ENCODE measurements around the gene HP1BP3.

Gene HP1BP3

DNA sequence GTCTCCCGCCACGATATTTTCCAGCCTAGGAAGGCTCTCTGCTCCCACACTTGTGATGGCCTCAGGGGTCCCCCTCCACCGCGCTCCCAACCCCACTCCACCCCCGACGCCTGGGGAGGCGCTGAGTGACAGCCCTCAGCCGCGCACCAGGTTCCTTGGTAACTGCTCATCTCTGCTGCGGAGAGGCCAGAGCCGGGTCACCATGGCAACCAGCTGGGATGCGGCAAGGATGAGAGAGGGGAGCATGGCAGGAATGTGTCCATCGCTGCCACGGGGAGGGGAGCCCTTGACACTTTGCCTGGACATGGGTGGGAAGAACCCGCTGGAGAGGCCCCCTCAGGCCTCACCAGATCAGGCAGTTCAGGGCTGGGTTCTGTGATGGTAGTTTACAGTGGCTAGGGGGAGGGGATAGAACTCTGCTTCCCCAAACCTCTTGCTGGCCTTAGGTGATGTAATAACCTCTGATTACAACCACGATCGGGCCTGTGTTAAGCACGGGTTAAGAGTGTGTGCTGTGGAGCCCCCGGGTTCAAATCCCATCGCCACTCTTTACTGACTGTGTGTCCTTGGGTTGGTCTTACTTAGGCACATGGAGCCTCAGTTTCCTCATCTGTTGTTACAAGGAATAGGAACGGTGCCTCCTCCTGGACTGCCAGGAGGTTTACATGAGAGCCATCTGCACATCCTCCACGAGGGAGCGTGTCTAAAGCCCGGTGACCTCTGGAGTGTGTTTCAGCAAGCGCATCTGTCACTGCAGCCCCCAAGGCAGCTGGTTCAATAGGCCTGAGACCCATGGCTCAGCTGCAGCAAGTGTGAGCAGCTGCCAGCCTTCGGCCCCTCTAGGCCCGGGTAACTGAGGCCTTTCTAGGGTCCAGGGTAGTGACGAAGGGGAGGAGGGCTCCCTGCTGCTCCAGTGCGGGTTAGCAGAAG, 75.6 kb downstream of the HP1BP3 start:
- DNase-seq (ENCODE audit: low read depth), result no peak

DNA sequence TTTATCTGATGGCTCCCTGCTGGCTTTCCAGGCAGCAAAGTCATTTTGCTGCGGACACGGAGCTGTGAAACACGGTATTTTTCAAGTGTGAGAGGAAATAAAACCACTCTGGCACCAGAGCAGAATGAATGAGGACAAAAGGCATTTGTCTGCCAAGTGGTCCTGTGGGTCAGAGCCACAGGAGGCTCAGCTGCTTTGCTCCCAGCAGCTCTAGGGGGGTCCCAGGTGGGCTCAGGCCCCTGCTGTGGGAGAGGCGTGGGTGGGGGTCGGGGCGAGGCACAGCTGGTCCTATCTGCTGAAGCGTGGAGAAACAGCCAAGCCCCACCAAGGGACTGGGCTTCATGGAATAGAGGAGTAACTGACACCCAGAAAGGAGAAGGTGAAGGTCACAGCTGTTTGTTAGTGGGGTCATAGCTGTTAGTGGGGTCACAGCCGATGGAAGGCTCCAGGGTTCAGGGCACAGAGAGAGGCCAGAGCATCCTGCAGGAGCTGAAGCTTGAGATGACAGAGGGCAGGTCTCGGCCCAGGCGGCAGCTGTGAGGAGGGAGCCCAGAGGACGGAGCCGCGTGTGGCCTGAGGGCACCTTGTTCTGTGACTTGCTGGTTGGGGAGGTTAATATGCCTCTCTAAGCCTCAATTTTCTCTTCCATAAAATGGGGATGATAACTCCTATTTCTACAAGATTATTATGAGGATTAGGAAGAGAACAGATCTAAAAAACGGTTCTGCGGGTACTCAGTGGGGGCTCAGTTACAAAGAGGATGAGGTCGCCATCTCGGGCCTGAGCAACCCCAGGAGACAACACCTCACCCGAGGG, 76.4 kb downstream of the HP1BP3 start:
- DNase-seq (ENCODE audit: low read depth), result no peak

DNA sequence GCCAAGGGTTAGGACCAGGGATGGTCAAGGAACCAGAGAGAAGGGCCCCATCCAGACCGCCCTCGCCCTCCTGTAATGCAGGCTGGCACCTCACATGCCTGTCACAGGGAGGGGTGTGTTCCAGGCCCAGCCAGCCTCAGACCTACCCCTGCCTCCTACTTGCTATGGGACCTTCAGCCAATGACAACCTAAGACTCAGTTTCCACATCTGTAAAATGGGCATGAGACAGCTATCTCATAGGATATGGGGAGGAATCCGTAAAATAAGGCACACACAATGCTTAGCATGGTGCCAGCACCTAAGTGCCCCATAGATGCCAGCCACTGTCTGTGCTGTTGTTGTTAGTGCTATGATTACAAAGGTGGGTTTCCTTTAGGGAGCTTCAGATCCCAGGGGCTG, 77.2 kb downstream of the HP1BP3 start:
- DNase-seq (ENCODE audit: low read depth), result no peak

DNA sequence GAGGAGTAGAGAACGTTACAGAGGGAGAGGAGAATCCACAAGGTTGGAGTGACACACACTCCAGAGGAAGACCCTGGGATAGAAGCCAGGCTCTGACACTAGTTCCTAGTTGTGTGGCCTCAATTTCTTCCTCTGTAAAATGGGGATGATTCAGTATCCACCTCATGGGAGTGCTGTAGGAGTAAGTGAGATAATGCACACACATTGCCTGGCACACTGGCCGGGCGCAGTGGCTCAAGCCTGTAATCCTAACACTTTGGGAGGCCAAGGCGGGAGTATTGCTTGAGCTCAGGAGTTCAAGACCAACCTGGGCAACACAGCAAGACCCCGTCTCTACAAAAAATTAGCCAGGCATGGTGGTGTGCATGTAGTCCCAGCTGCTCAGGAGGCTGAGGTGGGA, 78.2 kb downstream of the HP1BP3 start:
- no peak for DNase-seq (ENCODE audit: low read depth)

DNA sequence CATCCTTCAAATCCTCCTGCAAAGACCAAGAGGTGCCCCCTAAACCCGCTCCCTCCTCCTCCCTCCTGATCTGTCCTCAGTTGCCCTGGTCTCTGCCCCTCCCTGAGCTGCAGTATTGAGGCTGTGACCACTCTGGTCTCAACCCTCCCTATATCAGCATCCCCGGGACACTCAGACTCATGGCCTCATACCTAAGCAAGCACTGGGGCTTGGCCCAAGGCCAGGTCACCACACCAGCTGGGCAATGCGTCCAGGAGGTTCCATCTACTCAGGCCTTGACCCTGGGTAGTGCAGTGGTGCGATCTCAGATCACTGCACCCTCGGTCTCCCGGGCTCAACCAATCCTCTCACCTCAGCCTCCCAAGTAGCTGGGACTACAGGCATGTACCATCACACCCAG, 79.0 kb downstream of the HP1BP3 start:
- DNase-seq (ENCODE audit: low read depth), result no peak

DNA sequence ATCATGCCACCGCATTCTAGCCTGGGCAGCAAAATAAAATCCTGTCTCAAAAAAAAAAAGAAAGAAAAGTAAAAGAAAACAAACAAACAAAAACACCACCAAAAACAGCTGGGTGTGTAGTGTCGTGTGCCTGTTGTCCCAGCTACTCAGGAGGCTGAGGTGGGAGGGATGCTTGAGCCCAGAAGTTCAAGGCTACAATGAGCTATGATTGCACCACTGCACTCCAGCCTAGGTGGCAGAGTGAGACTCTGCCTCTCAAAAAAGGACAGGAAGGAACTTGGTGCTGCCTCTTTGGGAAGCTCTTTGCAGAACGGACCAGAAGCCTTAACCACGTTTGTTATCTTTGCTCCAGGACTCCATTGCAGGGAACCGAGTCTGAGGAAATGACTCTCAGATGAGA, 80.3 kb downstream of the HP1BP3 start:
- DNase-seq (ENCODE audit: low read depth), result no peak

DNA sequence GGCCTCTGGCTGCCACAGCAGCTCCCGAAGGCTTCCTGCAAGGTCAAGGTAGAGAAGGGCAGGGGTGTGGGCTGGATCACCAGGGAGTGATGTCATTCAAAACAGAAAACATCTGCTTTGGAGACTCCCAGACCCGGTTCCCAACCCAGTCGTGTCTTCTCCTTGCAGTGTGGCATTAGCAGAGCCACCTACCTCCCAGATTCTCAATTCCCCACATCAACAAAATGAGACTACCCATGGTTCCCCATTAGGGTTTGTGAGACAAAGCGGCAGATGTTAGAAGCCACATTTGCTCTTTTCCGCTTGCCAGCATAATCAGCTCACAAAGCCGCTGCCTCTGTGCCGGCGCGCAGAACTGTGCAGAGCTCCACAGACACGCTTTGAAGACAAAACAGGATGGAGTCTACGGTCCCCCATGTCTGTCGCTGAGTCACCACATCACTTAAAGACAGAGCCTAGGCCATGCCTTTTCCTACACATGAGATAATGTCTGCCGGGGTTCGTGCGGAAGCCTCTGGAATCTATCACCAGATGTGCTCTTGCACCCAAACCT, 81.8 kb downstream of the HP1BP3 start:
- no peak for DNase-seq (ENCODE audit: low read depth)

DNA sequence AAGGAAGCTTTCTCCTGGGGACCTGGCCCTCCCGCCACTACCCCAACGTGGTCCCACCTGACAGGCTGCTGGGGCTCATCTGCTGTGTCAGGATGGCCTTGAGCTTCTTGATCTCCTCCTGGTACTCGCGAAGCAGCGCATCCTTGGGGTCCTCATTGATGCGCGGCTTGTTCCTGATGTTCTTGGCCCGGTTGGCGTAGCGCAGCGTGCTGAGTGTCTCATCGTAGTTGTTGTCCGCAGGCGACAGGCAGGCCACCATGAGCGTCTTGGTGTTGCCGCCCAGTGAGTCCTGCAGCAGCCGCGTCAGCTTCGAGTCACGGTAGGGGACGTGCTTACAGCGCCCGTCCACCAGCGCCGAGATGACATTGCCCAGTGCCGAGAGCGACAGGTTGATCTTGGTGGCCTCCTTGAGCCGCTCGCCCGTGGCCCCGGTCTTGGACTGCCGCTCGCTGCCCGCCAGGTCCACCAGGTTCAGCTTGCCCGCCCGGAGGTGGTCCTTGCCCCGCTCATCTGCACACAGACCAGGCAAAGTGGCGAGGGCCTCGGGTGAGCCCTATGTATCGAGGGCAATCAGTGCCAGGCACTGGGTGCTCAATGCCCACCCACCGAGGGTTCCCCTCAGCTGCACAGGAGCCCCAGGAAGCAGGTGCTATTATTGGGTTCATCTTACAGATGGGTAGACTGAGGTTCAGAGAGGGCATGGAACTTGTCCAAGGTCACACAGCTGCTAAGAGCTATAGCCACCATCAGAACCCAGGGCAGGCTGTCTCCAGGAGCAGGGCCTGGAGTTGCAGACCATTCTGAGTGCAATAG, 82.5 kb downstream of the HP1BP3 start:
- no peak for DNase-seq (ENCODE audit: low read depth)

DNA sequence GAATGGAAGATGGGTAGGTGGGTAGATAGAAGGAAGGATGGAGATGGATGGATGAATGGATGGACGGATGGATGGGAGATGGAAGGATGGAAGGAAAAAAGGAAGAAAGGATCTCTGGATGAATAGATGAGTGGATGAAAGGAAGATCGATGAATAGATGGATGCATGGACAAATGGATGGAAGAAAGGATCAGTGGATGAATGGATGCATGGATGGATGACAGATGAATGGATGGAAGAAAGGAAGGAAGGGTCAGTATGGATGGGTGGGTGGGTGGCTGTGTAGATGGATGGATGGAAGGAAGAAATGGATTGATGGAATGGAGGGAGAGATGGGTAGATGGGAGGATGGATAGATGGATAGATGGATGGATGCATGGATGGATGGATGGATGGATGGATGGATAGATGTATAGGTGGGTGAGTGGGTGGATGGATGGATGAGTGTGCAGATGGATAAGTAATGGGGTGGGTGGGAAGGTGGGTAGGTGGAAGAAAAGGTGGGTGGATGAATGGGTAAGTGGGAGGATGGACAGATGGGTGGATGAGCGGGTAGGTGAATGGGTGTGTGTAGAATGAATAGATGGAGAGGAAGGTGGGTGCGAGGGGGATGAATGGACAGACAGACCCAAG, 83.9 kb downstream of the HP1BP3 start:
- no peak for DNase-seq (ENCODE audit: low read depth)

DNA sequence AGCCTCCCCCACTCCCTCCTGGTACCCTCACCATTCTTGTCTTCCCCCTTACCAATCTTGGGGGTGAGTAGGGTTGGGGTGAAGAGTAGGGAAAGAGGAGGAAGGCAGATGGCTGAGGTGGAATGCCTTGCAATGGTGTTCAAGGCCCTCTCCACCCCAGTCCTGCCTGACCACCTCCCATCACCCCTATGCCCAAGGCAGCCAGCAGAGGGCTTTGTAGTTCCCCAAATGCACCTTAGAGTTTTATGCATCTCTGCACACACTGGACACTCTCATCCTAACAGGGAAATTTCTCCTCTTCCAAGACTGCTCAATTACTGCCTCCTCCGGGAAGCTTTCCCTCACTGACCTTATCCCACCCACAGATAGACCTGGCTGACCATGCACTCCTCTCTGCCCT, 84.7 kb downstream of the HP1BP3 start:
- no peak for DNase-seq (ENCODE audit: low read depth)

DNA sequence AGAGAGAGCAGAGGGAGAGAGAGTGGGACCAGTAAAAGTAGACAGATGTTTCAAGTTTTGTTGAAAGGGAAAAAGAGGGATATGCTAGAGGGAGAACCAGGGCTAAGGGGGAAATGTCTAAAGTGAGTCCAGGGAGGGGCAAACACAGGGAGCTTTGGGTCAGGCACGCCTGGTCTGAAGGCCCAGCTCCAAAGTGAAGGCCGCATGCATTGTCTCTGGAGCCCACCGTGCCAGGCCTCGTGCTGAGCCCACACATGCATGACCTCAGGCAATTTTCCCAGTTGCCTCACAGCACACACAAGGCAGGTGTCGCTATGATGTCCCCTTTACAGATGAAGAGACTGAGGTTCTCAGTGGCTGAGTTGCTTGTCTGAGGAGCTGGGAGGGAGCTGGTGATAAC, 85.3 kb downstream of the HP1BP3 start:
- no peak for DNase-seq (ENCODE audit: low read depth)

DNA sequence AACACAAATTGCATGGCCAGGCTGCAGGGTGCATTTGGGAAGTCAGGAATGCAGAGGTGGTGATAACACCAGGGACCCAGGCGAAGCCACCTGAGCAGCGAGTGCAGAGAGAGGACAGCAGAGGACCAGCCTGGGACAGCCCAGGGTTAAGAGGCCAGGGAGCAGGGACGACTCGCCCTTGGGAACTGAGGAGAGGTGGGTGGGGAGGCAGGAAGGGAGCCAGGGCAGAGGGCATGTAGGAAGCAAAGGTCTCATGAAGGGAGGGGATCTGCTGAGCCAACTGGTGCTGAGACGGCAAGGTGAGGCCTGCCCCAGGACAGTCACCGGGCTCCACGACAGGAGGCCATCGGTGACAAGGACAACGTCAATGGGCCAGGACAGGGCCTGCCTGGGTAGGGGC, 85.7 kb downstream of the HP1BP3 start:
- no peak for DNase-seq (ENCODE audit: low read depth)

DNA sequence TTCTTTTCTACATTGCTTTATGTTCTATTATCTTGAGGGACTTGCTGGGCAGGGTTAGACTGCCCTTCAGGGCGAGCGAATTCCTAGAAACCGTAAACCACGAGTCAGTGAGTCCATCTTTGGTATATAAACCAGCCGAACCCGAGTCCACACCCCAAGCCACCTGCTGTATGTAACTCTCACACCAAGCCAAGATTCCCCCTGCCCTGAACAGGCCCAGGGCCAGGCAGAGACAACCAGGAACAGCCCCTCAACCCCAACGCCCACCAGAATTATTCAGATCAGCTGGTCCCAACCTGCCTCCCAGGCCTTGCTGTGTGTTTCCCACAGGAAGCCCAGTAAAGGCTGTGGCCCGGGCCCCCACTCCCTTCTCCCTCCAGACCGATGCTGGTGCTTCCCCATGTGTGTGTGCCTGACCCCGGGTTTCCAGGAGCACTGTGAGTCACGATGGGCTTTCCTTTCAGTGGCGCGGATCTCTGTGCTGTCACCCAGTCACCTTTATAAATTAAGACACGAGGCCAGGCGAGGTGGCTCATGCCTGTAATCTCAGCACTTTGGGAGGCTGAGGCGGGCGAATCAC, 86.4 kb downstream of the HP1BP3 start:
- no peak for DNase-seq (ENCODE audit: low read depth)

DNA sequence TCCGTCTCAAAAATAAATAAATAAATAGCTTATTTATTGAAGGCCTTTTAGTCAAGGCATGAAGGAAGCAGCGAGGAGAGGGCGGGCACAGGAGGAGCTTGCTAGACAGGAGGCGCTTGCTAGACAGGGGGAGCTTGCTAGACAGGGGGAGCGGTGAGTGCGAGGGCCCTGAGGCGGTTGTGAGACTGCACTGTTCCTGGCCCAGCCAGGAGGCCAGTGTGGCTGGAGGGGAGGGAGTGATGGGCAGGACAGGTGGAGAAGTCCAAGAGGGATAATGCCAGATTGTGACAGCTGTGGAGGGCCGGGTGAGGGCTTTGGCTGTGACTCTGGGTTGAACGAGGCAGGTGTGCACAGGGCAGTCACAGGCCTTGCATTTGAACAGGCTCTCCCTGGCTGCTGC, 87.5 kb downstream of the HP1BP3 start:
- no peak for DNase-seq (ENCODE audit: low read depth)

DNA sequence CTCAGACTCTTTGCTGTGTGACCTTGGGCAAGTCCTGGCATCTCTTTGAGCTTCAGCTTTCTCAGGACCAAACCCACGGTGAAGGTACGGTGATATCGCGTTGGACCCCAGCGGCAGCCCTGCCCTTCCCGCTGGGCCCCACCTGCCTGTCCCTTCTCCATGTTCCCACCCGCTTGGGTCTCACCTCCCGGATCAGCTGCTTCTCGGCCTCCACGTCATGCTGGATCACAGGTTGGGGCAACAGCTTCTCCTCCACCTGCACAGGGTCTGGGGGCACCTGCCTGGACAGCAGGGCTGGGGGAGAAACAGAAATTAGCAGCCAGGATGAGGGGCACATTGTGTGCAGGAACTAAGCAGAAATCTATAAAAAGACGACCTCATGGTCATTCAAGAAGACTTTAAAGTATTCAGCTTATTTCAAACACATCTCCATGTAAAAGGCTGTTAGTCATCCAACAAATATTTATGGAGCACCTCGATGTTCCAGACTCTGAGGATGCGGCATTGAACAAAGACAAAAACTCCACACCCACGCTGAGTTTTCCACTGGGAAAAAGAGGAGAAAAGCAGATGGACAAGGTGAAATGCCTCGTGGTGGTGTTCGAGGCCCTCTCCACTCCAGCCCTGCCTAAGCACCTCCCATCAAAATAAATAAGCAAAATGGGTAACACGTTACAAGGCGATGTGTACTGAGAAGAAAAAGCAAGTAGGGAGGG, 88.8 kb downstream of the HP1BP3 start:
- DNase-seq (ENCODE audit: low read depth), result no peak

DNA sequence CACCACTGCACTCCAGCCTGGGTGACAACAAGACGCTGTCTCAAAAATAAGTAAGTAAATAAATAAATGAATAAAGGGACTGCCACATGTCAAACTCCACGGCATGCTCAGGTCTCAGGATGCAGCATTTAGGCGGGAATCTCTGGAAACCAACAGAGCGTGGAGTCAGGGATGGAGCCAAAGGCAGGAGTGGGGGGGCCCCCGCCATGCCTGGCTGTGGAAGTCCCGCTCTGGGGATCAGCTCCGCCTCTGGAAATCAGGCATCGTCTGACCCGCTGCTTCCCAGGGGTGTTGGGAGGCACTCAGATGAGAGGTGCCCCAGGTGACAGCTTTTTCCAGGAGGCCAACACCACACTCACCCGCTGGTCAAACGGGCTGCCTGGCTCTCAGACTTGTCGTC, 89.5 kb downstream of the HP1BP3 start:
- no peak for DNase-seq (ENCODE audit: low read depth)

DNA sequence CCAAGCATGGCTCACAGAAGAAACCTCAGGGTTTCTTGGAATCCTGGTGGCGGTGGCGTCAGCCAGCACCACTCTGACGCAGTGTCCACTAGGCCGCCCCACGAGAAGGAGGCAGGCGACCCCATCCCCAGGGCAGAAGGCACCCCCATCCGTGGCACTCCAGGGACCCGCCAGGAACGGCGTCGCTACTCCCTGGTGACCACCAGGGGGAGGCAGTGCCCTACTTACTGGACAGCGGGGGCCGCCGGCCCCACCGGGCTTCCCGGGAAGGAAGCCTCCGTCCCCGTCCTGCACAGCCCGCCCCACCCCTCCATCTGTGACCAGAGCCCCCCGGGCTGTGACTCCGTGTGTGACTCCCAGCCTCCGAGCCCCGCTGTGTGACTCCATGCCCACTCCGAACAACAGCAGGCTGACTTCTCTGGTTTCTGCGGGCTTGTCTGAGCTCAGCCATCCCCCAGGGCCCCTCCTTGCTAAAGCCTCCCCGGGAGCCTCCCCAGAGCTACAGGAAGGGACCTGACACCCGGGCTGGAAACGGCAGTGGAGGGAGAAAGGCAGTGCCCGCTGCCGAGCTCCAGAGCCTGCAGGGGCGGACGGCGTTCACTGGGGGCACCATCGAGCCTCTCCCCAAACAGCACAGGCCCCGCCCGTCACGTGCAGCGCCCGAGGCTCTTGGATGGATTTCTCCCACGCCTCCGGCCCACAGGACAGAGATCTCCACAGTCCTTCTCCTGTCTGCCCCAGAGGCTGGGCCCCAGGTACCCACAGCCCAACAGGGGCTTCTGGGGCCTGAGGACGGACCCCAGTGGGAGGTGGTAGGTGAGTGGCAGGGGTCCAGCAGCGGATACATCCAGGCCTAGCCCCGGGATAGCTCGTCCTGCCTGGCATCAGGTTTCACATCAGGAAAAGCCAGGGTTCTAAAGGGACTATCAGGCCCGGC, 90.4 kb downstream of the HP1BP3 start:
- DNase-seq (ENCODE audit: low read depth), result peak; percentile 53

DNA sequence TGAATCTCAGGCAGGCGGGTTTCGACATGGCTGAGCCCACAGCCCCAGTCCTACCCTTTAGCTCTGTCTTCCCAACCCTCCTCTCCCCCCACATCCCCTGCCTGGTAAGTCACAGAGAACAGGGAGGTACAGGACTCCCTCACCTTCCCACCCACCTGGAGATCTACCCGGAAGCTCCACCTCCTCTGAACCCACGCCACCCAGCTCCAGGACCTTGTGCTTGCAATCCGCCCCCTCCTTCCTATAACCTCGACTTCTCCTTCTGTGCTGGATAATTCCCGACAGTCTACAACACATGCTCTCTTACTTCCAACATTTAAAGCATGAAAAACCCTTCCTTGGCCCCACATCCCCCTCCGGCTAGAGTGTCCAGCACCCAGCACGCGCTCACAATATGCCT, 91.6 kb downstream of the HP1BP3 start:
- no peak for DNase-seq (ENCODE audit: low read depth)

DNA sequence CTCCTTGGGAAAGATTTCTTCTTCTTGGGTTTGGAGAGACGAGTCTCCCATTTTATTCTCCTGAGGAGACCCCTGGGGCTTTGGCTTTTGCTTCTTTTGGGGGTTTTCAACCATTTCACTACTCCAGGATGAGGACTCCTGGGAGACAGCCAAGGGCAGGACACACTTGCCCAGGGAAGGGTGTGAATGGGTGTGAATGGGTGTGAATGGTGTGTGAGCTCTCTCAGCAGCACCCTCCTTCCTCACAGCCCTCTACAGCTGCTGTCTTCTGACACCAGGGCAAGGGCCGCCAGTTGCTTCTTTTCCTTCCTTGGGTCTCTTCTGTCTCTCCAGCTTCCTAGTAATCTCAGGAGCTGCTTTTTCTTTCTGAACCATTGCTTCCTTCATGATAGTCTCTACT, 93.5 kb downstream of the HP1BP3 start:
- DNase-seq (ENCODE audit: low read depth), result no peak

Data from stimulated activated CD4-positive, alpha-beta T cell treated with anti-CD3 and anti-CD28 coated beads, Interleukin-2, amount 100 ng/mL, for 4 hours (primary cell).